ENCODE data around the gene DAB2IP. TPM values are rescaled to one million over a fixed set of nuclear protein-coding genes. Genes with fewer than 3 reads are reported as not detected.

Gene DAB2IP
- total RNA-seq, 2 experiments from 2014 or later, result 0.06 TPM; not detected in 1

DNA sequence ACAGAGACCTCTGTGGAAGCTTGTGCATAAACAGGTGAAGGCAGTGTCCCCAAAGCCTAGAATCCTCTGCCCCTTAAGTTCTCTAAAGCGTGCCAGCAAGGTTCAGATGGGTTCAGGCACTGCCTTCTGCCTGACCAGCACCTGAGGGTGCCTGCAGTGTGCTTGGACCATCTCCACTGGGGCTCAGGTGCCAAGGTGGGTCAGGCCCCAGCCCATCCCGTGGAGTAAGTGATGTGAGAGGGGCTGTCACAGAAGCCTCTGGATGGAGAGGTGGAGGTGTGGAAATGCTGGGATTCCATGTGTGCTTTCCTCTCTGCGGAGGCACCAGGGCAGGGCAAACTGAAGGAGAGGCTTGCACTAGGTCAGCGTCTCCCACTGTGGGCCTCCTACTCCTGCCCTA is 118.5 kb downstream of the DAB2IP start:
- DNase-seq, result no peak

GRCh38 chr9:121770415-121771273 is 119.2 kb downstream of the DAB2IP start:
- peaks cover 0 to 4% of the 10 kb centered on the region in 2 experiments for H3K27me3 ChIP-seq (ENCODE audit: control insufficient read depth in 1 of 2, insufficient read depth in 2 of 2, low read length in 2 of 2)
- intact Hi-C loops (cut with DNase I, micrococcal nuclease), result no loop called here
- Mint-ChIP-seq H3K9me3 (no peaks in the 10 kb centered on the region), H3K27ac (no peak overlapping the region), H3K4me3 (no peak overlapping the region), H3K4me1 (ENCODE audit: low read depth) (no peaks in the 10 kb centered on the region), H3K36me3 (ENCODE audit: low read depth) (no peaks in the 10 kb centered on the region), H3K27me3 (no peaks in the 10 kb centered on the region)
- H3K4me1 ChIP-seq (ENCODE audit: insufficient read depth, low read length), result no peaks in the 10 kb centered on the region
- ATAC-seq (ENCODE audit: poor library complexity) (no peak), DNase-seq (no peak)
- peaks cover 0 to 3% of the 10 kb centered on the region in 2 experiments for H3K9me3 ChIP-seq (ENCODE audit: control insufficient read depth in 1 of 2, insufficient read depth in 1 of 2, low read length in 2 of 2)
- TF ChIP-seq, protein P1, sequence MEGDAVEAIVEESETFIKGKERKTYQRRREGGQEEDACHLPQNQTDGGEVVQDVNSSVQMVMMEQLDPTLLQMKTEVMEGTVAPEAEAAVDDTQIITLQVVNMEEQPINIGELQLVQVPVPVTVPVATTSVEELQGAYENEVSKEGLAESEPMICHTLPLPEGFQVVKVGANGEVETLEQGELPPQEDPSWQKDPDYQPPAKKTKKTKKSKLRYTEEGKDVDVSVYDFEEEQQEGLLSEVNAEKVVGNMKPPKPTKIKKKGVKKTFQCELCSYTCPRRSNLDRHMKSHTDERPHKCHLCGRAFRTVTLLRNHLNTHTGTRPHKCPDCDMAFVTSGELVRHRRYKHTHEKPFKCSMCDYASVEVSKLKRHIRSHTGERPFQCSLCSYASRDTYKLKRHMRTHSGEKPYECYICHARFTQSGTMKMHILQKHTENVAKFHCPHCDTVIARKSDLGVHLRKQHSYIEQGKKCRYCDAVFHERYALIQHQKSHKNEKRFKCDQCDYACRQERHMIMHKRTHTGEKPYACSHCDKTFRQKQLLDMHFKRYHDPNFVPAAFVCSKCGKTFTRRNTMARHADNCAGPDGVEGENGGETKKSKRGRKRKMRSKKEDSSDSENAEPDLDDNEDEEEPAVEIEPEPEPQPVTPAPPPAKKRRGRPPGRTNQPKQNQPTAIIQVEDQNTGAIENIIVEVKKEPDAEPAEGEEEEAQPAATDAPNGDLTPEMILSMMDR (IDR thresholded peaks at IDR 0.05), result no peak
- no peaks in the 10 kb centered on the region for H3K36me3 ChIP-seq (ENCODE audit: insufficient read depth, low read length)
- no peak overlapping the region for H3K27ac ChIP-seq (ENCODE audit: low read depth in 1 of 2, low read length in 2 of 2)
- no peak overlapping the region for H3K4me3 ChIP-seq (ENCODE audit: low read length)
- ChIA-PET CTCF (no interaction called here), POLR2A (no interaction called here)

More for the DNA sequence above, 118.5 kb downstream of the DAB2IP start:
- H3K4me3 ChIP-seq (ENCODE audit: low read length), result no peak overlapping the region
- H3K27me3 ChIP-seq (ENCODE audit: control insufficient read depth in 1 of 2, insufficient read depth in 2 of 2, low read length in 2 of 2), result peaks cover 0 to 4% of the 10 kb centered on the region in 2 experiments
- ChIA-PET CTCF (no interaction called here), POLR2A (no interaction called here)
- peaks cover 0 to 3% of the 10 kb centered on the region in 2 experiments for H3K9me3 ChIP-seq (ENCODE audit: control insufficient read depth in 1 of 2, insufficient read depth in 1 of 2, low read length in 2 of 2)
- Mint-ChIP-seq H3K4me1 (ENCODE audit: low read depth) (no peaks in the 10 kb centered on the region), H3K4me3 (no peak overlapping the region), H3K27me3 (no peaks in the 10 kb centered on the region), H3K9me3 (no peaks in the 10 kb centered on the region), H3K36me3 (ENCODE audit: low read depth) (no peaks in the 10 kb centered on the region), H3K27ac (no peak overlapping the region)
- H3K36me3 ChIP-seq (ENCODE audit: insufficient read depth, low read length), result no peaks in the 10 kb centered on the region
- ATAC-seq (ENCODE audit: poor library complexity), result no peak
- intact Hi-C loops (cut with DNase I, micrococcal nuclease), result no loop called here
- no peak overlapping the region for H3K27ac ChIP-seq (ENCODE audit: low read depth in 1 of 2, low read length in 2 of 2)
- no peaks in the 10 kb centered on the region for H3K4me1 ChIP-seq (ENCODE audit: insufficient read depth, low read length)
- TF ChIP-seq, protein P1 (IDR thresholded peaks at IDR 0.05), result no peak

GRCh38 chr9:121771418-121771817 is 120.0 kb downstream of the DAB2IP start:
- Histone ChIP-seq H3K4me3 (ENCODE audit: low read length) (no peak overlapping the region), H3K36me3 (ENCODE audit: insufficient read depth, low read length) (no peaks in the 10 kb centered on the region), H3K27me3 (ENCODE audit: control insufficient read depth in 1 of 2, insufficient read depth in 2 of 2, low read length in 2 of 2) (peaks cover 0 to 4% of the 10 kb centered on the region in 2 experiments), H3K27ac (ENCODE audit: low read depth in 1 of 2, low read length in 2 of 2) (no peak overlapping the region), H3K9me3 (ENCODE audit: control insufficient read depth in 1 of 2, insufficient read depth in 1 of 2, low read length in 2 of 2) (peaks cover 0 to 3% of the 10 kb centered on the region in 2 experiments), H3K4me1 (ENCODE audit: insufficient read depth, low read length) (no peaks in the 10 kb centered on the region)
- ATAC-seq (ENCODE audit: poor library complexity), result no peak
- DNase-seq, result no peak
- TF ChIP-seq, protein P1 (IDR thresholded peaks at IDR 0.05), result no peak
- H3K4me1 Mint-ChIP-seq (ENCODE audit: low read depth), result no peaks in the 10 kb centered on the region
- no peaks in the 10 kb centered on the region for H3K9me3 Mint-ChIP-seq
- H3K27me3 Mint-ChIP-seq, result no peaks in the 10 kb centered on the region
- no peaks in the 10 kb centered on the region for H3K36me3 Mint-ChIP-seq (ENCODE audit: low read depth)
- no peak overlapping the region for H3K27ac Mint-ChIP-seq
- no peak overlapping the region for H3K4me3 Mint-ChIP-seq
- intact Hi-C loops (cut with DNase I, micrococcal nuclease), result no loop called here
- CTCF ChIA-PET, result no interaction called here
- POLR2A ChIA-PET, result no interaction called here

All from CD4-positive, alpha-beta T cell (primary cell).